ENCODE results near the gene SIGLEC11.
"Not testable (repeated sequence)": the region's sequence is repeated elsewhere in the genome, so short reads cannot be mapped to it uniquely, and the experiment has no call there.

SIGLEC11 gene

GRCh38 chr19:49951806-49952478 lies 9.0 kb downstream of the SIGLEC11 start:
- no peak for DNase-seq (ENCODE audit: low read depth)

GRCh38 chr19:49950956-49951526 lies 9.9 kb downstream of the SIGLEC11 start:
- no peak for DNase-seq (ENCODE audit: low read depth)

GRCh38 chr19:49950590-49950948 lies 10.4 kb downstream of the SIGLEC11 start:
- DNase-seq (ENCODE audit: low read depth): no peak

GRCh38 chr19:49949742-49950589 lies 11.0 kb downstream of the SIGLEC11 start:
- no peak for DNase-seq (ENCODE audit: low read depth)

GRCh38 chr19:49946415-49946814 lies 14.6 kb downstream of the SIGLEC11 start:
- DNase-seq (ENCODE audit: low read depth): no peak

- DNase-seq (ENCODE audit: low read depth): not testable (repeated sequence)
Measured at GRCh38 chr19:49944567-49944966, 16.4 kb downstream of the SIGLEC11 start.

GRCh38 chr19:49940482-49940791 lies 20.5 kb downstream of the SIGLEC11 start:
- no peak for DNase-seq (ENCODE audit: low read depth)

- DNase-seq (ENCODE audit: low read depth): no peak
Measured at GRCh38 chr19:49939721-49940481, 21.1 kb downstream of the SIGLEC11 start.

GRCh38 chr19:49938662-49939061 lies 22.3 kb downstream of the SIGLEC11 start:
- peak; percentile 45 for DNase-seq (ENCODE audit: low read depth)

GRCh38 chr19:49937750-49938381 lies 23.1 kb downstream of the SIGLEC11 start:
- peak; percentile 51 for DNase-seq (ENCODE audit: low read depth)

GRCh38 chr19:49936549-49936948 lies 24.4 kb downstream of the SIGLEC11 start:
- no peak for DNase-seq (ENCODE audit: low read depth)

- no peak for DNase-seq (ENCODE audit: low read depth)
Measured at GRCh38 chr19:49933643-49934042, 27.3 kb downstream of the SIGLEC11 start.

- no peak for DNase-seq (ENCODE audit: low read depth)
Measured at GRCh38 chr19:49932731-49933131, 28.2 kb downstream of the SIGLEC11 start.

- DNase-seq (ENCODE audit: low read depth): no peak
Measured at GRCh38 chr19:49932041-49932451, 28.9 kb downstream of the SIGLEC11 start.

- no peak for DNase-seq (ENCODE audit: low read depth)
Measured at GRCh38 chr19:49931293-49932040, 29.5 kb downstream of the SIGLEC11 start.

- no peak for DNase-seq (ENCODE audit: low read depth)
Measured at GRCh38 chr19:49930483-49931011, 30.4 kb downstream of the SIGLEC11 start.

GRCh38 chr19:49929611-49930482 lies 31.1 kb downstream of the SIGLEC11 start:
- peak; percentile 96 for DNase-seq (ENCODE audit: low read depth)

- peak; percentile 65 for DNase-seq (ENCODE audit: low read depth)
Measured at GRCh38 chr19:49929121-49929610, 31.8 kb downstream of the SIGLEC11 start, which contains the start of the genes ATF5 and NUP62. TSS of gene ATF5 (plus strand) at chr19:49929205. CDS start at chr19:49930851, 1,646 bp downstream. TSS of gene NUP62 (minus strand) at chr19:49929504. CDS start at chr19:49909807, 19,697 bp downstream.

- no peak for DNase-seq (ENCODE audit: low read depth)
Measured at GRCh38 chr19:49927526-49928264, 33.3 kb downstream of the SIGLEC11 start.

Data from amniotic epithelial cell (primary cell).